Progenitor cell of endocrine pancreas (in vitro differentiated cells): Measurements from ENCODE around the gene EEFSEC. TPM values are rescaled to one million over a fixed set of nuclear protein-coding genes. Genes with fewer than 3 reads are reported as not detected.

Experiments used
- DNase-seq: peaks from one replicate; pipeline ENCODE4 v3.0.0; 2021; ENCODE audit warnings: low spot score; ENCODE audit not compliant: unreplicated experiment
- H3K27ac Mint-ChIP-seq: 2 replicates; pipeline ENCODE4 v1.8.0; 2021; ENCODE audit warnings: mild to moderate bottlenecking, moderate library complexity, mixed read lengths
- H3K27me3 Mint-ChIP-seq: 2 replicates; pipeline ENCODE4 v1.8.0; 2021; ENCODE audit warnings: mixed read lengths
- H3K36me3 Mint-ChIP-seq: 2 replicates; pipeline ENCODE4 v1.8.0; 2022; ENCODE audit warnings: mixed read lengths; ENCODE audit not compliant: insufficient read depth
- H3K4me1 Mint-ChIP-seq: 2 replicates; pipeline ENCODE4 v1.8.0; 2021; ENCODE audit warnings: low read depth, mixed read lengths
- H3K4me3 Mint-ChIP-seq: 2 replicates; pipeline ENCODE4 v1.8.0; 2021; ENCODE audit warnings: low read depth, mild to moderate bottlenecking, moderate library complexity, mixed read lengths
- H3K9me3 Mint-ChIP-seq: 2 replicates; pipeline ENCODE4 v1.8.0; 2021; ENCODE audit warnings: low read depth, mixed read lengths
- total RNA-seq: library from RNA; stranded (reverse); gene quantifications from 2 replicates; pipeline ENCODE4 v1.2.1, GENCODE V29; 2021
- TF ChIP-seq, protein P1 (sequence below): fragments of 200-600 bp; sonication (generic); IDR thresholded peaks from one replicate; pipeline ENCODE4 v1.5.0; 2021; ENCODE audit warnings: antibody characterized with exemption, mild to moderate bottlenecking; ENCODE audit not compliant: unreplicated experiment

Gene EEFSEC
- total RNA-seq, 1 donor from 2014 or later = 11.8 TPM

DNA sequence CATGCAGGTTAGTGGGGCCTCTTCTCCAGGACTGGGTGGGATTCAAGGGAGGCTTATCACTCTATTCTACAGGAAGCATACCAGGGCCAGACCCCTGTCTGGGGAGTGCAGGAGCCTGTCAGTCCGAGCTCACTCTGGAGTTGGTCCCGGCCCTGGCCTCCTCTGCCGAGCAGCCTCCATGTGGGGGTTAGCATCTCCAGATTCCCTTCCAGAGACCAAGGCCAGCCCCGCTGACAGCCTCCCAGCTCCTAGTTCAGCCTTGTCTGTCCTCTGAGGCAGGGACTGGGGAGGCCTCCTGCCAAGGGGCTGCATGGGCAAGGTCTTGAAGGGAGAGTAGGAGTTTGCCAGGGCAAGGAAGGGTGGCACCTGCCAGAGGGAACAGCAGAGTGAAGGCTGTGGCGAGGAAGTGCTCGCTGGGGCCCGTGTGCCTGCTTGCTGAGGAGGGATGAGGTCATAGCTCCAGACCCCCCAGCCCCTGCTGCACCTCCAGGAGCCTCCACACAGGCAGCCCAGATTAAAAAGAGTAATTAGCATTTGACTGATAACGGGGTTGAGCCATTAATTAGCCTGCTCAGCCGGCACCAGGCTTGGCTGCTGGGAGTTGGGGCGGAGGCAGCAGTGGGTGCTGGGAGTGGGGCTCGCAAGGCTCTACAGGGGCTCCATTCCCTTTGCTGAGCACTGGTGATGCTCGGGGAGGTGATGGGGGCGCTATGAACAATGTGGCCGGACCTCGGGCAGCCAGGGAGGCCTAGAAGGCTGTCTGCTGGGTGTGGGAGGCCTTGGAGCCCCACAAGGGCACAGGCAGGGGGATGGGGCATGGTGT, 259.1 kb downstream of the EEFSEC start:
- H3K4me1 Mint-ChIP-seq = peaks cover 31% of the 10 kb centered on the region
- TF ChIP-seq, protein P1, sequence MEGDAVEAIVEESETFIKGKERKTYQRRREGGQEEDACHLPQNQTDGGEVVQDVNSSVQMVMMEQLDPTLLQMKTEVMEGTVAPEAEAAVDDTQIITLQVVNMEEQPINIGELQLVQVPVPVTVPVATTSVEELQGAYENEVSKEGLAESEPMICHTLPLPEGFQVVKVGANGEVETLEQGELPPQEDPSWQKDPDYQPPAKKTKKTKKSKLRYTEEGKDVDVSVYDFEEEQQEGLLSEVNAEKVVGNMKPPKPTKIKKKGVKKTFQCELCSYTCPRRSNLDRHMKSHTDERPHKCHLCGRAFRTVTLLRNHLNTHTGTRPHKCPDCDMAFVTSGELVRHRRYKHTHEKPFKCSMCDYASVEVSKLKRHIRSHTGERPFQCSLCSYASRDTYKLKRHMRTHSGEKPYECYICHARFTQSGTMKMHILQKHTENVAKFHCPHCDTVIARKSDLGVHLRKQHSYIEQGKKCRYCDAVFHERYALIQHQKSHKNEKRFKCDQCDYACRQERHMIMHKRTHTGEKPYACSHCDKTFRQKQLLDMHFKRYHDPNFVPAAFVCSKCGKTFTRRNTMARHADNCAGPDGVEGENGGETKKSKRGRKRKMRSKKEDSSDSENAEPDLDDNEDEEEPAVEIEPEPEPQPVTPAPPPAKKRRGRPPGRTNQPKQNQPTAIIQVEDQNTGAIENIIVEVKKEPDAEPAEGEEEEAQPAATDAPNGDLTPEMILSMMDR = no peak
- H3K4me3 Mint-ChIP-seq = no peak overlapping the region
- H3K9me3 Mint-ChIP-seq = no peaks in the 10 kb centered on the region
- H3K36me3 Mint-ChIP-seq = no peaks in the 10 kb centered on the region
- DNase-seq = no peak
- peaks cover 35% of the 10 kb centered on the region for H3K27me3 Mint-ChIP-seq
- peak overlapping the region; percentile 42 for H3K27ac Mint-ChIP-seq

DNA sequence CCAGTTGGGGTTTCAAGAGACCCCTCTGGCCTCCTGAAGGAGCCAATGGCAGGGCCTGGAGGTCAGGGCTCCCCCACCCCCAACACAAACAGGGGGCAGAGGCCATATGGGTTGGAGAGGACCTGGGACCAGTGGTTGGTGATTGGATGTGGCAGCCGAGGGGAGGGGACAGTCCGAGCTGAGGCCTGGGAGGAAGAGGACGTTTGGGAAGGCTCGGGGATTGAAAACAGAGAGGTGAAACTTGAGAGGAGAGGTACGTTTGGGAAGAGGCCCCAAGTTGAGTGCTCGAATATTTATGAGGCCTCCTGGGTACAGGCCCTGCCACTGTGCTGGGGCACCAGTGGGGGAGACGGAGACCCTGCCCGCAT, 259.7 kb downstream of the EEFSEC start:
- DNase-seq = no peak
- H3K4me3 Mint-ChIP-seq = no peak overlapping the region
- TF ChIP-seq, protein P1 = no peak
- no peaks in the 10 kb centered on the region for H3K9me3 Mint-ChIP-seq
- H3K36me3 Mint-ChIP-seq = no peaks in the 10 kb centered on the region
- H3K27me3 Mint-ChIP-seq = peaks cover 36% of the 10 kb centered on the region
- peaks cover 32% of the 10 kb centered on the region for H3K4me1 Mint-ChIP-seq
- peak overlapping the region; percentile 42 for H3K27ac Mint-ChIP-seq

DNA sequence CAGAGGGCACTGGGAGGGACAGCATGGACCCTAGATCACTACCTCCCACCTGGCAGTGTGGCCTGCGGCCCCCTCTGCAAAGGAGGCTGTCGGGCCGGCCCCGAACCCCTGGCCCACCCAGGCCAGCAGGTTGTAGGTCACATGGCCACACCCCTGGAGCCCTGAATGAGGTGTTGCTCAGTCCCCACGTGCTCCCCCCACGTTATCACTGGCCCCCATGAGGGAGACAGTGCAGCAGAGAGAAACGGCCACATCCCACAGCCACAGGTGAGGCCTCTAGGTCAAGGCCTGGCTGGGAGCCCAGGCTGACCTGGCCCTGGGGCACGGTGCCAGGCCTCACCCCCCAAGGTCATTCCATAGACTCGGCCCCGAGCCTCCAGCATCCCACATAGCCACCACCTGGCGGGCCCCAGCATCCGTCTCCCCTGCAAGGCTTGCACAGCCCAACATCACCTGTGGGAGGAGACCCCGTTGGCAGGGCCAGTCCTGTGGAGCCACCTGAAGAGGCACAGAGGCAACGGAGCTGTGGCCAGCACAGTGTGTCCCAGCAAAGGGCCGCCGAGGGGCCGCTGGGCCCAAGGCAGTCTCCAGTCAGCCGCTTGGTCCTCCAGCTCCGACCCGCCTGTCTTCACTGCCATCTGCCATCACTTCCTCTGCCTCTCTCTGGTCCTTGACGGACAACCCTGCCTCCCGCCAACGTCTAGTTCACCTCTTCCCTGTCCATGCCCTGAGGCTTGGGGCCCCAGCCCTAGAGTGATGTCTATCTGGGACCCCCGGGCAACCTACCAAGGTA, 260.3 kb downstream of the EEFSEC start:
- no peaks in the 10 kb centered on the region for H3K36me3 Mint-ChIP-seq
- TF ChIP-seq, protein P1 = no peak
- no peak overlapping the region for H3K27ac Mint-ChIP-seq
- peaks cover 31% of the 10 kb centered on the region for H3K4me1 Mint-ChIP-seq
- H3K9me3 Mint-ChIP-seq = no peaks in the 10 kb centered on the region
- no peak for DNase-seq
- H3K4me3 Mint-ChIP-seq = no peak overlapping the region
- peaks cover 34% of the 10 kb centered on the region for H3K27me3 Mint-ChIP-seq

DNA sequence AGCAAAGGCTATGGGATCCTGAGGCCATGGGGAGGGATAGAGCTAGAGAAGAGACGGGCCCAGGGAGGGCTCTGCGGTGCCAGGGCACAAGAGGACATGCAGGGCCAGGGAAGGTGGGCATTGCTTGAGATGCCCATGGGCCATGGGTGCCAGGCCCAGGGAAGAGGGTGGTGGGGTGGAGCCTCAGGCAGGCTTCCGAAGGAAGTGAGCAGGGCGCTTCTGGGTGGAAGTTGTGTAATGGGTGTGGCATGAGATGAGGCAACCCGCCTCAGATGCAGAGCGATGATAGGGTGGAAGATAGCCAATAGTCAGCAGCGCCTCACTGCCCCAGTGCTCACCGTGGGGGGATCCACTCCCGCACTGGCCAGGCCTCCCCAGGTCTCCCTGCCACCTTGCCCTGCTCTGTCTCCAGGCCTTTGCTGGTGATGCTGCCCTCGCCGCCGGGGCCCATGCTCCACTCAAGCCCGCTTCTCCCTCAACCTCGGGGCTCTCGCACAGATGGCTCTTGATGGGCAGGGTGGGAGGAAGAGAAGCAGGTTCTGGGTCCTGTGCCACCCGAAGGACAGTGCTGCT, 262.0 kb downstream of the EEFSEC start:
- Mint-ChIP-seq H3K36me3 (peaks cover 1% of the 10 kb centered on the region), H3K9me3 (peaks cover 5% of the 10 kb centered on the region), H3K27ac (peak overlapping the region; percentile 21), H3K4me1 (peaks cover 37% of the 10 kb centered on the region), H3K27me3 (peaks cover 37% of the 10 kb centered on the region), H3K4me3 (no peak overlapping the region)
- DNase-seq = no peak
- TF ChIP-seq, protein P1 = no peak
